Right atrium auricular region (tissue), 2 donors: ENCODE data around the gene GPR65. TPM values are rescaled to one million over a fixed set of nuclear protein-coding genes. Genes with fewer than 3 reads are reported as not detected.
A peak's percentile ranks its signal among the peaks of the same experiment; 100 is the strongest.

Experiments
- DNase-seq: peaks from one replicate; pipeline ENCODE4 v3.0.0-alpha.2; 2019; ENCODE audit warnings: low spot score
- H3K27ac ChIP-seq, 2 donors: fragments of 200-600 bp; sonication (generic); 1 replicate in 1 of 2; 2 replicates in 1 of 2; pipeline ENCODE4 v1.5.1; 2016 to 2019
- H3K27me3 ChIP-seq, 2 donors: fragments of 200-600 bp; sonication (generic); one replicate each; pipeline versions ENCODE4 v1.5.1 to v1.6.0; 2017 to 2019
- H3K36me3 ChIP-seq: fragments of 200-600 bp; sonication (generic); one replicate; pipeline ENCODE4 v1.5.1; 2016
- H3K4me1 ChIP-seq, 2 donors: fragments of 200-600 bp; sonication (generic); one replicate each; pipeline versions ENCODE4 v1.5.1 to v1.6.0; 2017 to 2019
- H3K4me3 ChIP-seq, 2 donors: fragments of 200-600 bp; sonication (generic); 1 replicate in 1 of 2; 2 replicates in 1 of 2; pipeline ENCODE4 v1.5.1; 2017 to 2019; ENCODE audit warnings: mild to moderate bottlenecking in 1 of 2, moderate library complexity in 1 of 2
- H3K9me3 ChIP-seq, 2 donors: fragments of 200-600 bp; sonication (generic); one replicate each; pipeline ENCODE4 v1.5.1; 2019
- CTCF ChIP-seq, 2 donors: fragments of 200-600 bp; sonication (generic); IDR thresholded peaks; one replicate each; pipeline ENCODE4 v1.5.1; 2019; ENCODE audit warnings: antibody characterized with exemption in 2 of 2
- total RNA-seq, 2 donors: library from RNA; depleted of rRNA; stranded (reverse); fragments of >200 nt; gene quantifications; one replicate each; pipeline ENCODE4 v1.1.0, GENCODE V29; 2016

GPR65 gene
- total RNA-seq, 2 donors from 2014 or later: 0.26 to 1.3 TPM

DNA sequence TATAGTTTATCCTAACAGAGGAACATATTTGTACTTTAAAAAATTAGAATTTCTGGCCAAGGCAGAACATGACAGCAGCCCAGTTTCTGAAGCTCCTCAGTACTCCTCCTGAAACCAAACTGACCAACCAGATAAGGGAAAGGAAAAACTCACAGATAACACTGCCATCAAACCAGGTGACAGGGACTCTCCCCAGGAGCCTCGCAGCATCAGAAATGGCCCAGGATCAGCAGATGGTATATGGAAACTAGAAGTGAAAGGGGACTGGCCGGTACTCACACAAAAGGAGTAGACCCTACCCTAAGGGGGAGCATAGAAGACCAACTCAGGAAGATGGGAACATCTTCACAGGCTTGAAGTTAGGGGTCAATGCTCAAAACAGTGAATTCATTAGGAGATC lies 33.9 kb upstream of the GPR65 start:
- Histone ChIP-seq H3K9me3 (no peaks in the 10 kb centered on the region), H3K4me3 (no peak overlapping the region), H3K4me1 (no peaks in the 10 kb centered on the region), H3K27me3 (no peaks in the 10 kb centered on the region), H3K36me3 (no peaks in the 10 kb centered on the region), H3K27ac (no peak overlapping the region)
- no peak for TF ChIP-seq CTCF (IDR thresholded peaks at IDR 0.05)
- no peak for DNase-seq

GRCh38 chr14:87975636-87976035 lies 29.3 kb upstream of the GPR65 start:
- DNase-seq: no peak
- Histone ChIP-seq H3K4me3 (no peak overlapping the region), H3K4me1 (no peaks in the 10 kb centered on the region), H3K36me3 (no peaks in the 10 kb centered on the region), H3K9me3 (no peaks in the 10 kb centered on the region), H3K27me3 (no peaks in the 10 kb centered on the region), H3K27ac (no peak overlapping the region)
- TF ChIP-seq CTCF (IDR thresholded peaks at IDR 0.05): no peak

GRCh38 chr14:87979689-87980088 lies 25.2 kb upstream of the GPR65 start:
- Histone ChIP-seq H3K4me1 (no peaks in the 10 kb centered on the region), H3K9me3 (no peaks in the 10 kb centered on the region), H3K27ac (no peak overlapping the region), H3K4me3 (no peak overlapping the region), H3K27me3 (no peaks in the 10 kb centered on the region), H3K36me3 (no peaks in the 10 kb centered on the region)
- no peak for TF ChIP-seq CTCF (IDR thresholded peaks at IDR 0.05)
- no peak for DNase-seq

GRCh38 chr14:87989221-87989955 lies 15.5 kb upstream of the GPR65 start:
- no peak for TF ChIP-seq CTCF (IDR thresholded peaks at IDR 0.05)
- H3K4me1 ChIP-seq: peaks cover 0 to 20% of the 10 kb centered on the region in 2 donors
- H3K9me3 ChIP-seq: no peaks in the 10 kb centered on the region
- no peak overlapping the region for H3K4me3 ChIP-seq
- H3K27ac ChIP-seq: no peak overlapping the region
- H3K36me3 ChIP-seq: no peaks in the 10 kb centered on the region
- no peaks in the 10 kb centered on the region for H3K27me3 ChIP-seq
- no peak for DNase-seq

DNA sequence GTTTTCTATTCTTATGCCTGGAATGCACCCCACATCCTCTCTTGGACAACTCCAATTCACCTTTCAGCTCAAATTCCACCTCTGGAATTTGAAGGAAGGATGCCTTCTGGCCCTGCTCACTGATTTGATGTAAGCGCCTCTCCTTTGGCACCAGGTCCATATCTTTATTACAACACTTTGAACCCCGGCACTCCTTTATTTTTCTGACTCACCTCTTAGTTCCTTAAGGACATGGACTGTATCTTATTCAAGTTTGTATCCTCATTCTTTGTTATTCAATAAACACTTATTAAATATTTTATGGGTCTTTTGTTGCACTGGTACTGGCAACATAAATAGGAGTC lies 15.0 kb upstream of the GPR65 start:
- TF ChIP-seq CTCF (IDR thresholded peaks at IDR 0.05): no peak
- no peaks in the 10 kb centered on the region for H3K9me3 ChIP-seq
- no peaks in the 10 kb centered on the region for H3K27me3 ChIP-seq
- no peak for DNase-seq
- H3K4me1 ChIP-seq: peaks cover 0 to 20% of the 10 kb centered on the region in 2 donors
- no peak overlapping the region for H3K27ac ChIP-seq
- H3K4me3 ChIP-seq: no peak overlapping the region
- no peaks in the 10 kb centered on the region for H3K36me3 ChIP-seq

DNA sequence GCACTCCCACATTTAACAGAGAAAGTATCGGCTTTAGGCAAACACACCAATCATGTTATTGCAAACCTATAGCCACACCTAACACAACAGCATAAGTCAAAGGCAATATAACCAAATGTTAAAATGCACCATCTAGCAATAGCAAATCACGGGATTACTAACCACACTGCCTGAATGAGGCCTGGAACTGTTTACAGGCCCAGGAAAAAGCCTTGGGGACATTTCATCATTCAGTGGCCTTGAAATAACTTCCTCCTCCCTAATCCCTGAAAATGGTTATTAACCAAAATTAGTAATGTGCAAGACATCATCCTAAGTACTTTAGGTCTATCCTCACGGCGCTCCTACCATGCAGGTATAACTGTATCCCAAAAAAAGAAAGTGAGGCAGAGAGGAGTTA lies 14.3 kb upstream of the GPR65 start:
- H3K4me1 ChIP-seq: peaks cover 0 to 25% of the 10 kb centered on the region in 2 donors
- peak overlapping the region in 1 of 2 donors; percentile 38 for H3K27ac ChIP-seq
- no peak for TF ChIP-seq CTCF (IDR thresholded peaks at IDR 0.05)
- H3K27me3 ChIP-seq: no peaks in the 10 kb centered on the region
- no peaks in the 10 kb centered on the region for H3K36me3 ChIP-seq
- DNase-seq: no peak
- no peak overlapping the region for H3K4me3 ChIP-seq
- no peaks in the 10 kb centered on the region for H3K9me3 ChIP-seq
